IMR-90 (cell line): Measurements from ENCODE around the gene PPP1R27.

Source experiments
- CTCF ChIP-seq: conservative IDR thresholded peaks from 2 replicates; pipeline ENCODE4 v1.5.1; 2012; ENCODE audit warnings: mild to moderate bottlenecking, low read depth, low read length, improper control_type of control experiment
- FOS ChIP-seq: fragments of 150-350 bp; IDR thresholded peaks from 2 replicates; pipeline ENCODE4 v1.6.1; 2016; ENCODE audit warnings: low read depth, low read length
- POLR2A ChIP-seq: IDR thresholded peaks from 2 replicates; pipeline ENCODE4 v1.6.1; 2012; ENCODE audit warnings: mild to moderate bottlenecking, low read depth, low read length
- RAD21 ChIP-seq: IDR thresholded peaks from 2 replicates; pipeline ENCODE4 v1.6.1; 2012; ENCODE audit warnings: low read length, improper control_type of control experiment
- USF2 ChIP-seq: fragments of 150-350 bp; IDR thresholded peaks from 2 replicates; pipeline ENCODE4 v1.6.1; 2017; ENCODE audit warnings: mild to moderate bottlenecking, antibody characterized with exemption, low read length, low read depth

- TF ChIP-seq FOS (no peak), CTCF (no peak), RAD21 (no peak), POLR2A (no peak), USF2 (no peak)
Observed at GRCh38 chr17:81822996-81823819, 11.6 kb downstream of the PPP1R27 start.
